ENCODE measurements around the gene CAPN8.

Gene CAPN8

GRCh38 chr1:223665592-223666312, at the start of gene CAPN8:
CAPN8 (minus strand) TSS chr1:223665701; CDS start chr1:223665646, 55 bp downstream.
- no peak for DNase-seq

GRCh38 chr1:223714849-223715603, 49.5 kb upstream of the CAPN8 start:
- peak; percentile 38 to 66 (median 52) for DNase-seq

- DNase-seq: no peak
Measured at GRCh38 chr1:223714421-223714724, 48.9 kb upstream of the CAPN8 start.

- peak; percentile 41 to 67 (median 46) for DNase-seq
Measured at GRCh38 chr1:223713546-223714420, 48.3 kb upstream of the CAPN8 start.

- peak; percentile 92 to 96 (median 95) for DNase-seq
Measured at GRCh38 chr1:223712850-223713474, 47.5 kb upstream of the CAPN8 start.

- peak; percentile 91 to 97 (median 95) for DNase-seq
Measured at GRCh38 chr1:223712194-223712849, 46.8 kb upstream of the CAPN8 start, which contains the start of gene CAPN2. CAPN2 (plus strand) TSS chr1:223712539; CDS start chr1:223712641, 102 bp downstream.

- no peak for DNase-seq
Measured at GRCh38 chr1:223711747-223712193, 46.3 kb upstream of the CAPN8 start.

GRCh38 chr1:223711173-223711572, 45.7 kb upstream of the CAPN8 start:
- DNase-seq: no peak

- DNase-seq: no peak
Measured at GRCh38 chr1:223710179-223711133, 45.0 kb upstream of the CAPN8 start.

- no peak for DNase-seq
Measured at GRCh38 chr1:223709598-223709997, 44.1 kb upstream of the CAPN8 start.

- DNase-seq: peak in 1 of 3 donors; percentile 17
Measured at GRCh38 chr1:223708651-223709268, 43.3 kb upstream of the CAPN8 start.

- no peak for DNase-seq
Measured at GRCh38 chr1:223708001-223708359, 42.5 kb upstream of the CAPN8 start.

- DNase-seq: peak; percentile 79 to 81 (median 81)
Measured at GRCh38 chr1:223707256-223708000, 41.9 kb upstream of the CAPN8 start.

- DNase-seq: no peak
Measured at GRCh38 chr1:223706077-223706973, 40.8 kb upstream of the CAPN8 start.

GRCh38 chr1:223704921-223705878, 39.7 kb upstream of the CAPN8 start:
- peak; percentile 49 to 57 (median 50) for DNase-seq

- DNase-seq: no peak
Measured at GRCh38 chr1:223703668-223704013, 38.1 kb upstream of the CAPN8 start.
